Loucy (cell line): Measurements from ENCODE around the gene SDK1.

Experiments
- EZH2phosphoT487 ChIP-seq: fragments of 200-600 bp; IDR thresholded peaks from 2 replicates; pipeline ENCODE4 v1.6.1; 2018; ENCODE audit warnings: antibody characterized with exemption, mild to moderate bottlenecking, moderate library complexity, borderline replicate concordance
- TF ChIP-seq, protein P1 (sequence below): fragments of 200-600 bp; sonication (generic); conservative IDR thresholded peaks from 2 replicates; pipeline ENCODE4 v1.5.1; 2014; ENCODE audit warnings: mild to moderate bottlenecking, antibody characterized with exemption, low read length

DNA sequence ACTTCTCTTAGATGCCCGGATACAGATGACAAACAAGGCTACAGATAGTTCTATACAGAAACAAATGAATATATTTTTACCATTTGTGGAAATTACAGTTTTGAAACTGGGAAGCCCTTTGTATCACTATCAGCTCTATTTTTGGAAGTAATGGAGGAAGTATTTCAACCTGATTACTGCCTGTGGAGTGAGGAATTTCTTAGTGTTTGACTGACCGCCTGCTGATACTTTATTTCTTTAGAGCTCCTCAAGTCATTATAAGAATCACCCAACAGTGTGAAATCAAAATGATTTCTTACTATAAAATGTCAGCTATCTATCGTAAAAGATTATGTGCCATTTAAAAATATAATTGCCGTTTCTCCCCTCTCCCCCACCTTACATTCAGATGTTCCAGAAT is 290.9 kb downstream of the SDK1 start:
- TF ChIP-seq, protein P1, sequence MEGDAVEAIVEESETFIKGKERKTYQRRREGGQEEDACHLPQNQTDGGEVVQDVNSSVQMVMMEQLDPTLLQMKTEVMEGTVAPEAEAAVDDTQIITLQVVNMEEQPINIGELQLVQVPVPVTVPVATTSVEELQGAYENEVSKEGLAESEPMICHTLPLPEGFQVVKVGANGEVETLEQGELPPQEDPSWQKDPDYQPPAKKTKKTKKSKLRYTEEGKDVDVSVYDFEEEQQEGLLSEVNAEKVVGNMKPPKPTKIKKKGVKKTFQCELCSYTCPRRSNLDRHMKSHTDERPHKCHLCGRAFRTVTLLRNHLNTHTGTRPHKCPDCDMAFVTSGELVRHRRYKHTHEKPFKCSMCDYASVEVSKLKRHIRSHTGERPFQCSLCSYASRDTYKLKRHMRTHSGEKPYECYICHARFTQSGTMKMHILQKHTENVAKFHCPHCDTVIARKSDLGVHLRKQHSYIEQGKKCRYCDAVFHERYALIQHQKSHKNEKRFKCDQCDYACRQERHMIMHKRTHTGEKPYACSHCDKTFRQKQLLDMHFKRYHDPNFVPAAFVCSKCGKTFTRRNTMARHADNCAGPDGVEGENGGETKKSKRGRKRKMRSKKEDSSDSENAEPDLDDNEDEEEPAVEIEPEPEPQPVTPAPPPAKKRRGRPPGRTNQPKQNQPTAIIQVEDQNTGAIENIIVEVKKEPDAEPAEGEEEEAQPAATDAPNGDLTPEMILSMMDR: no peak
- no peak for TF ChIP-seq EZH2phosphoT487
